Activated gamma-delta T cell treated with Interleukin-2 at 50 U/mL for 16 hours (primary cell): Measurements from ENCODE around the gene KCNG1.
"Not testable (repeated sequence)": the region's sequence is repeated elsewhere in the genome, so short reads cannot be mapped to it uniquely, and the experiment has no call there.

Source experiments
- DNase-seq: peaks from one replicate; pipeline ENCODE4 v3.0.0-alpha.2; 2020

KCNG1 gene

DNA sequence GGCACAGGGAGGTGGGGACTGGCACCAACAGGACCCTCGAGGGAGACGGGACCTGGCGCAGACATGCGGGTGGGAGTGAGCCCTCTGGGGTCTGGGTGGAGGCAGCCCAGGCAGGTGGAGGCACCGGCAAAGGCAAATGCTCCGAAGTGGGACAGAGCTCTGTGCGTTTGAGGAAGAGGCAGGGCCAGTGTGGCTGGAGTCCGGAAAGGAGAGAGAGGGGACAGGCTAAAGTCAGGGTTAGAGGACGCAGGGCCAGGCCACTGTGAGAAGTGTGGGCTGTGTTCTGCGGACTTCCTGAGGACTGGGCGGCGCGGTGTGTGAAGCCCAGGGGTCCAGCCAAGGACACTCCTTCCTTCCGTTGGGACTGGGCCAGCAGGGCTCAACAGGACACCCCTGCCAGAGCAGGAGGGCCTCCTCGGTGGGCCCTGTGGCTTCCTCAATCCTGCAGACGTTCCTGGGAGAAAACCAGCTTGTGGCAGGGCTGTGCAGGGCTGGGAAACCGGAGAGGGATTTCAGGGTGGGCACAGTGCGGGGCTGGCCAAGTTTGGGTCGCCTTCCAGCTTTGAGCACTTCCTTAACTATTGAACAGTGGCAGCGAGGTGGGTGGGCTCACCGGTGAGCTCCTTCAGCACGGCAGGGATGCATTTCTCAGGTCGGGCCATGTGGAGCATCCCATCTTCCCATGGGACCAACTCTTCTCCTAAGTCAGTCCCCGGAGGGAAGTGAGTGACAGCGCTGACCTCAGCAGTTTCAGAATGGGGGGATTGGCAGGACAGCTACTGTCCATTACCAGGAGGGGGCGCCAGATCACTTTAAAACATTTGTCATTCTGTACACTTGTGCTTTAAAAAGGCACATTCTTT is 41.8 kb downstream of the KCNG1 start:
- peak; percentile 66 for DNase-seq

- DNase-seq, result no peak
Measured at GRCh38 chr20:50980071-50980681, 42.7 kb downstream of the KCNG1 start.

GRCh38 chr20:50978533-50978932 is 44.4 kb downstream of the KCNG1 start:
- DNase-seq, result not testable (repeated sequence)

- no peak for DNase-seq
Measured at GRCh38 chr20:50977066-50978021, 45.6 kb downstream of the KCNG1 start.

- DNase-seq, result no peak
Measured at GRCh38 chr20:50975701-50976330, 47.1 kb downstream of the KCNG1 start.

GRCh38 chr20:50969912-50970311 is 53.0 kb downstream of the KCNG1 start:
- no peak for DNase-seq

GRCh38 chr20:50969435-50969834 is 53.5 kb downstream of the KCNG1 start:
- DNase-seq, result no peak

GRCh38 chr20:50968289-50968688 is 54.6 kb downstream of the KCNG1 start:
- DNase-seq, result no peak

GRCh38 chr20:50967586-50967985 is 55.3 kb downstream of the KCNG1 start:
- no peak for DNase-seq

- no peak for DNase-seq
Measured at GRCh38 chr20:50959543-50960126, 63.3 kb downstream of the KCNG1 start.

DNA sequence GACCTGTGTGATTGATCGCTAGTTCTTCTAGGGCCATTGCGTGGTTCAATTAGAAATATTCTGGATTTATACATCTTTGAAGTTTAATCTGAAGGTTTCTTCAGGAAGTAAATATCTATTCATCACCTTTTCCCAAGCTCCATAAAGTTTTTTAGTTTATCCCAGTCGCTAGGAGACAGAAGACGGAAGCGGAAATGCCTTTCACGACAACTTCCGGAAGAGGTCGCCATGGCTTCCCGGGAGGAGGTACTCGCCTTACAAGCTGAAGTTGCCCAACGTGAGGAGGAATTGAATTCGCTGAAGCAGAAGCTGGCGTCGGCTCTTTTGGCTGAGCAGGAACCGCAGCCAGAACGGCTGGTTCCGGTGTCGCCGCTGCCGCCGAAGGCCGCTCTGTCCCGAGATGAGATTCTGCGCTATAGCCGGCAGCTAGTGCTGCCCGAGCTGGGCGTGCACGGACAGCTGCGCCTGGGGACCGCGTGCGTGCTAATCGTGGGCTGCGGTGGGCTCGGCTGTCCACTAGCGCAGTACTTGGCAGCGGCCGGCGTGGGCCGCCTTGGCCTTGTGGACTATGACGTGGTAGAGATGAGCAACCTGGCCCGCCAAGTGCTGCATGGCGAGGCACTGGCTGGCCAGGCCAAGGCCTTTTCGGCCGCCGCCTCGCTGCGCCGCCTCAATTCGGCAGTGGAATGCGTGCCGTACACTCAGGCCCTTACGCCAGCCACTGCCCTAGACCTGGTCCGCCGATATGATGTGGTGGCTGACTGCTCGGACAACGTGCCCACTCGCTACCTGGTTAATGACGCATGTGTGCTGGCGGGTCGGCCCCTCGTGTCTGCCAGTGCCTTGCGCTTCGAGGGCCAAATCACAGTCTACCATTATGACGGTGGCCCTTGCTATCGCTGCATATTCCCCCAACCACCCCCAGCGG is 64.0 kb downstream of the KCNG1 start, which contains the start of gene MOCS3:
MOCS3 (plus strand) TSS at position 204 of the 928 bp plus-strand sequence; CDS start at position 229, 25 bp downstream.
- peak; percentile 85 for DNase-seq

DNA sequence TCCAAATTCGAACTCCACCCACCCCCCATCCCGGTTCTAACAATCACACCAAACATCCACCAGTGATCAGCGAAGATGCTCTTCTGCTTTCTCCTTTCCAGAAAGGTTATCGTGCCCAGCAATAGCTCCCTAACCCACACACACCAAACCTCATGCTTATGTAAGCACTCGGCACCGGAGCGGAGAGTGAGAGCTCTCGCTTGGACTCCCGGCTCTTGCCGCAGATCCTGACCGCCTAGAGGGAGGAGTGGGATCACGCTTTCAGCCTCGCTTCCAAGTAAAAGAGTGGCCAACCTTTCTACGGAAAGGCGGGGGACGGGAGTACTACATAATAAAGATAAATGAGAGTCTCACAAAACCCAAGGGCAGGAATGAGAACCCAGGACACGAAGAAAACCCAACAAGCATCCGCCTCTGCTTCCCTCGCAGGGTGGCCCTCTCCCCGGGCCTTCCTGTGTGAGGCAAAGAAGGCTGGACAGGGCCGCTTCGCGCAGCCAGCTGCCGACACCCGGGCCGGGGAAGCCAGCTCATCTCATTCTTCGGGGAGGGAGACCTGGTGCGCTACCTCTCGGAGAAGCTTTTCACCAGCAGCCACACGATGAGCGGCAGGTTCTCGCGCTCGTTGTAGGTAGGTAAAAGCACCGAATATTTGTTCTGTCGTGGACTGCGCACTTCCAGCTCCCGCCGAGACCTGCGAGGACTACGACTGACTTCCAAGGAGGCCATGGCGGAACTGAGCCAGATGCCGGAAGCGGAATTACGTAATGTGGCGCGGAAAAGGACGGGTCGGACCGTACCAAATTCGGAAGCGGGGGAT is 64.9 kb downstream of the KCNG1 start, which contains the start of gene DPM1:
DPM1 (minus strand) TSS at position 735 of the 817 bp plus-strand sequence; CDS start at position 726, 9 bp downstream.
- DNase-seq, result peak; percentile 88

DNA sequence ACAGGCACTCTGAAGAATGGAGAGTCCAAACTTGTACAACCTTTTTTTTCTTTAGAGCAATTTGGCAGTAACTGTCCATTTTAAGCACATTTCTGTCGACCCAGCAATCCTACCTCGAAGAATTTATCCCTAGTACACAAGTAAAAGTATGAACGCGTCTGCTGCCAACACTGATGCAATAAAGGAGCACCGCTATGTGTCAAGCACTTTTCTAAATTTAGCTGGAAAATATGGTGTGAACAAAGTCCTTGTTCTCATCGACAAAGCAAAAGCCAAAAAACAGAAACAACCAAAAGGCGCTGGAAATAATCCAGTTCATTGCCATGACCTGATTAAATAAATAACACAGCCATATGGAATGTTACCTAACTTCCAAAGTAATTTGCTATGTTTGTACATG is 65.6 kb downstream of the KCNG1 start:
- DNase-seq, result no peak

GRCh38 chr20:50953821-50954220 is 69.1 kb downstream of the KCNG1 start:
- DNase-seq, result no peak
